Inflammatory macrophage treated with lipopolysaccharide for 1 hour (primary cell): ENCODE results near the gene PHACTR4.
"Not testable (repeated sequence)": the region's sequence is repeated elsewhere in the genome, so short reads cannot be mapped to it uniquely, and the experiment has no call there.

Source experiments
- DNase-seq, 2 donors: peaks; one replicate each; pipeline ENCODE4 v3.0.0-alpha.2; 2020 to 2022

The PHACTR4 gene

GRCh38 chr1:28369371-28370238 is at the start of gene PHACTR4:
TSS of gene PHACTR4 (plus strand) at chr1:28369740. CDS start at chr1:28407448, 37,708 bp downstream.
- peak; percentile 78 to 84 for DNase-seq

- DNase-seq, result no peak
Measured at GRCh38 chr1:28322194-28322593, 47.3 kb upstream of the PHACTR4 start.

- no peak for DNase-seq
Measured at GRCh38 chr1:28323720-28324119, 45.8 kb upstream of the PHACTR4 start.

GRCh38 chr1:28326515-28326914 is 43.0 kb upstream of the PHACTR4 start:
- peak; percentile 25 to 37 for DNase-seq

- peak; percentile 43 to 73 for DNase-seq
Measured at GRCh38 chr1:28326984-28327383, 42.6 kb upstream of the PHACTR4 start.

- DNase-seq, result not testable (repeated sequence)
Measured at GRCh38 chr1:28327431-28327830, 42.1 kb upstream of the PHACTR4 start.

- DNase-seq, result no peak
Measured at GRCh38 chr1:28328228-28328648, 41.3 kb upstream of the PHACTR4 start.

GRCh38 chr1:28329395-28330153 is 40.0 kb upstream of the PHACTR4 start:
- peak; percentile 5 to 35 for DNase-seq

- DNase-seq, result no peak
Measured at GRCh38 chr1:28338897-28339296, 30.6 kb upstream of the PHACTR4 start.

- no peak for DNase-seq
Measured at GRCh38 chr1:28339551-28339950, 30.0 kb upstream of the PHACTR4 start.

- no peak for DNase-seq
Measured at GRCh38 chr1:28340221-28340974, 29.1 kb upstream of the PHACTR4 start.

- no peak for DNase-seq
Measured at GRCh38 chr1:28341591-28341990, 27.9 kb upstream of the PHACTR4 start.

GRCh38 chr1:28343405-28343804 is 26.1 kb upstream of the PHACTR4 start:
- no peak for DNase-seq

- DNase-seq, result not testable (repeated sequence)
Measured at GRCh38 chr1:28353248-28353810, 16.2 kb upstream of the PHACTR4 start.

GRCh38 chr1:28354121-28354520 is 15.4 kb upstream of the PHACTR4 start:
- peak; percentile 62 to 73 for DNase-seq

- DNase-seq, result no peak
Measured at GRCh38 chr1:28358716-28359115, 10.8 kb upstream of the PHACTR4 start.

- peak; percentile 44 to 82 for DNase-seq
Measured at GRCh38 chr1:28359592-28360239, 9.8 kb upstream of the PHACTR4 start.

- DNase-seq, result no peak
Measured at GRCh38 chr1:28364888-28365287, 4.7 kb upstream of the PHACTR4 start.

GRCh38 chr1:28365864-28366263 is 3.7 kb upstream of the PHACTR4 start:
- no peak for DNase-seq

GRCh38 chr1:28368608-28369007 is 932 bp upstream of the PHACTR4 start:
- not testable (repeated sequence) for DNase-seq

GRCh38 chr1:28370239-28371009 is 884 bp downstream of the PHACTR4 start:
- DNase-seq, result peak in 1 of 2 donors; percentile 37
